ENCODE measurements around the gene TMTC4. TPM values are rescaled to one million over a fixed set of nuclear protein-coding genes. Genes with fewer than 3 reads are reported as not detected.
A peak's percentile ranks its signal among the peaks of the same experiment; 100 is the strongest.

The TMTC4 gene
- total RNA-seq, 6 donors from 2014 or later: 11.4 to 17.8 (median 14.5) TPM

GRCh38 chr13:100652510-100652909 is 22.1 kb downstream of the TMTC4 start:
- Histone ChIP-seq H3K4me1 (no peaks in the 10 kb centered on the region), H3K9me3 (no peaks in the 10 kb centered on the region), H3K4me3 (no peak overlapping the region), H3K27me3 (no peaks in the 10 kb centered on the region), H3K27ac (no peak overlapping the region), H3K36me3 (peaks cover 0 to 31% (median 11%) of the 10 kb centered on the region in 4 donors)
- no peak for ATAC-seq (ENCODE audit: low FRiP score in 2 of 2)
- TF ChIP-seq POLR2A (IDR thresholded peaks at IDR 0.05) (no peak), POLR2AphosphoS5 (IDR thresholded peaks at IDR 0.05) (no peak), CTCF (IDR thresholded peaks at IDR 0.05) (no peak), EP300 (IDR thresholded peaks at IDR 0.05) (no peak)
- no peak for DNase-seq
- WGBS, 2 donors: 67 to 85% methylated on average over 2 of the region's 2 CpGs

GRCh38 chr13:100650326-100650725 is 24.3 kb downstream of the TMTC4 start:
- ATAC-seq (ENCODE audit: low FRiP score in 2 of 2): no peak

GRCh38 chr13:100648354-100648753 is 26.2 kb downstream of the TMTC4 start:
- Histone ChIP-seq H3K4me3 (no peak overlapping the region), H3K27me3 (no peaks in the 10 kb centered on the region), H3K36me3 (peaks cover 0 to 7% (median 1%) of the 10 kb centered on the region in 4 donors), H3K27ac (no peak overlapping the region), H3K9me3 (no peaks in the 10 kb centered on the region), H3K4me1 (no peaks in the 10 kb centered on the region)
- ATAC-seq (ENCODE audit: low FRiP score in 2 of 2) (no peak), DNase-seq (no peak)
- 94 to 95% methylated on average over 4 of the region's 4 CpGs for WGBS, 2 donors
- TF ChIP-seq POLR2AphosphoS5 (IDR thresholded peaks at IDR 0.05) (no peak), CTCF (IDR thresholded peaks at IDR 0.05) (no peak), EP300 (IDR thresholded peaks at IDR 0.05) (no peak), POLR2A (IDR thresholded peaks at IDR 0.05) (no peak)

More at GRCh38 chr13:100650326-100650725, 24.3 kb downstream of the TMTC4 start:
- no peaks in the 10 kb centered on the region for H3K27me3 ChIP-seq
- no peaks in the 10 kb centered on the region for H3K9me3 ChIP-seq
- H3K4me3 ChIP-seq: no peak overlapping the region
- H3K36me3 ChIP-seq: peaks cover 0 to 13% (median 4%) of the 10 kb centered on the region in 4 donors
- no peak for DNase-seq
- no peaks in the 10 kb centered on the region for H3K4me1 ChIP-seq
- 81 to 92% methylated on average over 14 of the region's 14 CpGs for WGBS, 2 donors
- TF ChIP-seq EP300 (IDR thresholded peaks at IDR 0.05) (no peak), POLR2A (IDR thresholded peaks at IDR 0.05) (no peak), POLR2AphosphoS5 (IDR thresholded peaks at IDR 0.05) (no peak), CTCF (IDR thresholded peaks at IDR 0.05) (no peak)
- H3K27ac ChIP-seq: no peak overlapping the region

- no peak for ATAC-seq (ENCODE audit: low FRiP score in 2 of 2)
- TF ChIP-seq EP300 (IDR thresholded peaks at IDR 0.05) (no peak), CTCF (IDR thresholded peaks at IDR 0.05) (no peak), POLR2AphosphoS5 (IDR thresholded peaks at IDR 0.05) (no peak), POLR2A (IDR thresholded peaks at IDR 0.05) (no peak)
- 89 to 90% methylated on average over 10 of the region's 10 CpGs for WGBS, 2 donors
- DNase-seq: no peak
- no peaks in the 10 kb centered on the region for H3K4me1 ChIP-seq
- no peaks in the 10 kb centered on the region for H3K27me3 ChIP-seq
- H3K4me3 ChIP-seq: no peak overlapping the region
- no peaks in the 10 kb centered on the region for H3K9me3 ChIP-seq
- no peak overlapping the region for H3K27ac ChIP-seq
- H3K36me3 ChIP-seq: peaks cover 0 to 7% (median under 1%) of the 10 kb centered on the region in 4 donors
These were observed 27.7 kb downstream of the TMTC4 start for GRCh38 chr13:100646871-100647270.

- no peak for DNase-seq
- Histone ChIP-seq H3K36me3 (peaks cover 0 to 13% (median 4%) of the 10 kb centered on the region in 4 donors), H3K27me3 (no peaks in the 10 kb centered on the region), H3K27ac (no peak overlapping the region), H3K9me3 (no peaks in the 10 kb centered on the region), H3K4me3 (no peak overlapping the region), H3K4me1 (no peaks in the 10 kb centered on the region)
- WGBS, 2 donors: 87 to 89% methylated on average over 10 to 12 of the region's 12 CpGs
- TF ChIP-seq CTCF (IDR thresholded peaks at IDR 0.05): peak in 1 of 6 experiments; percentile 18
- TF ChIP-seq POLR2A (IDR thresholded peaks at IDR 0.05): no peak
- no peak for ATAC-seq (ENCODE audit: low FRiP score in 2 of 2)
These were observed 28.4 kb downstream of the TMTC4 start for GRCh38 chr13:100646030-100646673.

Measured in upper lobe of left lung (tissue), 6 donors.